Coronary artery (tissue), 2 donors: Measurements from ENCODE around the gene SLC22A3.

Source experiments
- DNase-seq: peaks from one replicate; pipeline ENCODE4 v3.0.0-alpha.2; 2017; ENCODE audit warnings: low spot score
- H3K27ac ChIP-seq, 2 donors: fragments of 200-600 bp; sonication (generic); one replicate each; pipeline ENCODE4 v1.5.1; 2016 to 2019
- H3K4me3 ChIP-seq: fragments of 200-600 bp; sonication (generic); 2 replicates; pipeline ENCODE4 v1.5.1; 2016; ENCODE audit warnings: mild to moderate bottlenecking, moderate library complexity
- CTCF ChIP-seq: fragments of 200-600 bp; sonication (generic); IDR thresholded peaks from one replicate; pipeline ENCODE4 v1.5.1; 2019; ENCODE audit warnings: antibody characterized with exemption

SLC22A3 gene

GRCh38 chr6:160431226-160431625 is 83.0 kb downstream of the SLC22A3 start:
- H3K27ac ChIP-seq, result peak overlapping the region; percentile 44 to 74
- no peak overlapping the region for H3K4me3 ChIP-seq
- no peak for TF ChIP-seq CTCF
- DNase-seq, result peak; percentile 85

GRCh38 chr6:160431791-160432404 is 83.7 kb downstream of the SLC22A3 start:
- H3K27ac ChIP-seq, result peak overlapping the region; percentile 44 to 74
- DNase-seq, result no peak
- TF ChIP-seq CTCF, result no peak

GRCh38 chr6:160435935-160436334 is 87.8 kb downstream of the SLC22A3 start:
- DNase-seq, result no peak
- H3K4me3 ChIP-seq, result no peak overlapping the region
- TF ChIP-seq CTCF, result no peak
- H3K27ac ChIP-seq, result no peak overlapping the region

More at GRCh38 chr6:160431791-160432404, 83.7 kb downstream of the SLC22A3 start:
- H3K4me3 ChIP-seq, result no peak overlapping the region

- Histone ChIP-seq H3K4me3 (no peak overlapping the region), H3K27ac (no peak overlapping the region)
- no peak for DNase-seq
- TF ChIP-seq CTCF, result no peak
These were observed 89.0 kb downstream of the SLC22A3 start for GRCh38 chr6:160437154-160437553.

- TF ChIP-seq CTCF, result no peak
- H3K4me3 ChIP-seq, result no peak overlapping the region
- no peak overlapping the region for H3K27ac ChIP-seq
- no peak for DNase-seq
These were observed 89.6 kb downstream of the SLC22A3 start for GRCh38 chr6:160437775-160438174.

GRCh38 chr6:160438481-160438880 is 90.3 kb downstream of the SLC22A3 start:
- no peak for TF ChIP-seq CTCF
- Histone ChIP-seq H3K27ac (no peak overlapping the region), H3K4me3 (no peak overlapping the region)
- DNase-seq, result no peak

- Histone ChIP-seq H3K27ac (peak overlapping the region; percentile 12 to 70), H3K4me3 (no peak overlapping the region)
- no peak for DNase-seq
- no peak for TF ChIP-seq CTCF
These were observed 91.6 kb downstream of the SLC22A3 start for GRCh38 chr6:160439751-160440150.
